ENCODE measurements around the gene FAM174C.

DNA sequence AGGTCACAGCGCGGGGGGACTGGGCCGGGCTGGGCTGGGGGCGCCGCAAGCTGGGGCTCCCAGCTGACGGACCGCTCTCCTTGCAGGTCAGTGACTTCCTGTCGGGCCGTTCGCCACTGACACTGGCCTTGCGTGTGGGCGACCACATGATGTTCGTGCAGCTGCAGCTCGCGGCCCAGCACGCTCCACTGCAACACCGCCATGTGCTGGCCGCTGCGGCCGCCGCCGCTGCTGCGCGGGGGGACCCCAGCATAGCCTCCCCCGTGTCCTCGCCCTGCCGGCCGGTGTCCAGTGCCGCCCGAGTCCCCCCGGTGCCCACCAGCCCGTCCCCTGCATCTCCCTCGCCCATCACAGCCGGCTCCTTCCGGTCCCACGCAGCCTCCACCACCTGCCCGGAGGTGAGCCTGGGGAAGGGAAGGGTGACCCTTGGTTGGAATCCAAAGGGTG lies 21.2 kb upstream of the FAM174C start:
- TF ChIP-seq, protein P1, sequence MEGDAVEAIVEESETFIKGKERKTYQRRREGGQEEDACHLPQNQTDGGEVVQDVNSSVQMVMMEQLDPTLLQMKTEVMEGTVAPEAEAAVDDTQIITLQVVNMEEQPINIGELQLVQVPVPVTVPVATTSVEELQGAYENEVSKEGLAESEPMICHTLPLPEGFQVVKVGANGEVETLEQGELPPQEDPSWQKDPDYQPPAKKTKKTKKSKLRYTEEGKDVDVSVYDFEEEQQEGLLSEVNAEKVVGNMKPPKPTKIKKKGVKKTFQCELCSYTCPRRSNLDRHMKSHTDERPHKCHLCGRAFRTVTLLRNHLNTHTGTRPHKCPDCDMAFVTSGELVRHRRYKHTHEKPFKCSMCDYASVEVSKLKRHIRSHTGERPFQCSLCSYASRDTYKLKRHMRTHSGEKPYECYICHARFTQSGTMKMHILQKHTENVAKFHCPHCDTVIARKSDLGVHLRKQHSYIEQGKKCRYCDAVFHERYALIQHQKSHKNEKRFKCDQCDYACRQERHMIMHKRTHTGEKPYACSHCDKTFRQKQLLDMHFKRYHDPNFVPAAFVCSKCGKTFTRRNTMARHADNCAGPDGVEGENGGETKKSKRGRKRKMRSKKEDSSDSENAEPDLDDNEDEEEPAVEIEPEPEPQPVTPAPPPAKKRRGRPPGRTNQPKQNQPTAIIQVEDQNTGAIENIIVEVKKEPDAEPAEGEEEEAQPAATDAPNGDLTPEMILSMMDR (IDR thresholded peaks at IDR 0.05): no peak
- TF ChIP-seq POLR2A (IDR thresholded peaks at IDR 0.05): no peak
- TF ChIP-seq EP300 (IDR thresholded peaks at IDR 0.05): no peak
